ENCODE results near the gene MPEG1.

Gene MPEG1

GRCh38 chr11:59192446-59193020 is 20.2 kb downstream of the MPEG1 start:
- no peak overlapping the region for H3K4me2 ChIP-seq (ENCODE audit: low read length)
- H3K27ac ChIP-seq: no peak overlapping the region
- no peak for TF ChIP-seq CTCF (IDR thresholded peaks at IDR 0.05)

GRCh38 chr11:59191890-59192289 is 20.8 kb downstream of the MPEG1 start:
- H3K27me3 ChIP-seq (ENCODE audit: control insufficient read depth, insufficient read depth, low read length): no peaks in the 10 kb centered on the region
- H3K27ac ChIP-seq: no peak overlapping the region
- no peak overlapping the region for H2AFZ ChIP-seq
- no peaks in the 10 kb centered on the region for H3K36me3 ChIP-seq (ENCODE audit: control insufficient read depth, insufficient read depth, low read length)
- H3K9me3 ChIP-seq (ENCODE audit: control insufficient read depth, low read length): no peaks in the 10 kb centered on the region
- no peaks in the 10 kb centered on the region for H3K4me1 ChIP-seq
- no peak overlapping the region for H3K4me2 ChIP-seq (ENCODE audit: low read length)
- no peak overlapping the region for H3K9ac ChIP-seq
- H3K79me2 ChIP-seq: no peaks in the 10 kb centered on the region
- no peak overlapping the region for H3K4me3 ChIP-seq (ENCODE audit: low read depth, low read length)
- no peak for TF ChIP-seq CTCF (IDR thresholded peaks at IDR 0.05)

More at GRCh38 chr11:59192446-59193020, 20.2 kb downstream of the MPEG1 start:
- H3K79me2 ChIP-seq: no peaks in the 10 kb centered on the region
- H2AFZ ChIP-seq: no peak overlapping the region
- no peaks in the 10 kb centered on the region for H3K4me1 ChIP-seq
- no peaks in the 10 kb centered on the region for H3K36me3 ChIP-seq (ENCODE audit: control insufficient read depth, insufficient read depth, low read length)
- H3K9ac ChIP-seq: no peak overlapping the region
- no peaks in the 10 kb centered on the region for H3K9me3 ChIP-seq (ENCODE audit: control insufficient read depth, low read length)
- no peak overlapping the region for H3K4me3 ChIP-seq (ENCODE audit: low read depth, low read length)
- no peaks in the 10 kb centered on the region for H3K27me3 ChIP-seq (ENCODE audit: control insufficient read depth, insufficient read depth, low read length)

- H3K27me3 ChIP-seq (ENCODE audit: control insufficient read depth, insufficient read depth, low read length): no peaks in the 10 kb centered on the region
- no peaks in the 10 kb centered on the region for H3K79me2 ChIP-seq
- H3K9ac ChIP-seq: no peak overlapping the region
- no peak for TF ChIP-seq CTCF (IDR thresholded peaks at IDR 0.05)
- H3K27ac ChIP-seq: no peak overlapping the region
- H3K4me1 ChIP-seq: no peaks in the 10 kb centered on the region
- no peaks in the 10 kb centered on the region for H3K36me3 ChIP-seq (ENCODE audit: control insufficient read depth, insufficient read depth, low read length)
- H3K4me3 ChIP-seq (ENCODE audit: low read depth, low read length): no peak overlapping the region
- H3K9me3 ChIP-seq (ENCODE audit: control insufficient read depth, low read length): no peaks in the 10 kb centered on the region
- H3K4me2 ChIP-seq (ENCODE audit: low read length): no peak overlapping the region
- H2AFZ ChIP-seq: no peak overlapping the region
Measured at GRCh38 chr11:59191095-59191494, 21.6 kb downstream of the MPEG1 start.

GRCh38 chr11:59189986-59190385 is 22.7 kb downstream of the MPEG1 start:
- Histone ChIP-seq H3K36me3 (ENCODE audit: control insufficient read depth, insufficient read depth, low read length) (no peaks in the 10 kb centered on the region), H3K79me2 (no peaks in the 10 kb centered on the region), H3K27ac (no peak overlapping the region), H3K9ac (no peak overlapping the region), H2AFZ (no peak overlapping the region), H3K4me3 (ENCODE audit: low read depth, low read length) (no peak overlapping the region), H3K27me3 (ENCODE audit: control insufficient read depth, insufficient read depth, low read length) (no peaks in the 10 kb centered on the region), H3K4me1 (no peaks in the 10 kb centered on the region), H3K9me3 (ENCODE audit: control insufficient read depth, low read length) (no peaks in the 10 kb centered on the region), H3K4me2 (ENCODE audit: low read length) (no peak overlapping the region)
- TF ChIP-seq CTCF (IDR thresholded peaks at IDR 0.05): no peak

- no peak overlapping the region for H2AFZ ChIP-seq
- no peak overlapping the region for H3K9ac ChIP-seq
- H3K4me1 ChIP-seq: no peaks in the 10 kb centered on the region
- TF ChIP-seq CTCF (IDR thresholded peaks at IDR 0.05): no peak
- no peaks in the 10 kb centered on the region for H3K9me3 ChIP-seq (ENCODE audit: control insufficient read depth, low read length)
- H3K36me3 ChIP-seq (ENCODE audit: control insufficient read depth, insufficient read depth, low read length): no peaks in the 10 kb centered on the region
- no peaks in the 10 kb centered on the region for H3K27me3 ChIP-seq (ENCODE audit: control insufficient read depth, insufficient read depth, low read length)
- H3K4me2 ChIP-seq (ENCODE audit: low read length): no peak overlapping the region
- no peak overlapping the region for H3K27ac ChIP-seq
- H3K79me2 ChIP-seq: no peaks in the 10 kb centered on the region
- no peak overlapping the region for H3K4me3 ChIP-seq (ENCODE audit: low read depth, low read length)
Measured at GRCh38 chr11:59188954-59189353, 23.8 kb downstream of the MPEG1 start.

All from parathyroid adenoma (tissue), 2 donors.